Measurements from ENCODE around the gene EPB41L2.
"Not testable (repeated sequence)": the region's sequence is repeated elsewhere in the genome, so short reads cannot be mapped to it uniquely, and the experiment has no call there.

EPB41L2 gene

GRCh38 chr6:130837067-130837466 is 226.0 kb downstream of the EPB41L2 start:
- no peak for DNase-seq (ENCODE audit: low spot score)

GRCh38 chr6:130836055-130836640 is 226.9 kb downstream of the EPB41L2 start:
- DNase-seq (ENCODE audit: low spot score) = no peak

- DNase-seq (ENCODE audit: low spot score) = no peak
These were observed 228.4 kb downstream of the EPB41L2 start for GRCh38 chr6:130834482-130835251.

- no peak for DNase-seq (ENCODE audit: low spot score)
These were observed 229.5 kb downstream of the EPB41L2 start for GRCh38 chr6:130833569-130833968.

GRCh38 chr6:130831607-130832006 is 231.4 kb downstream of the EPB41L2 start:
- no peak for DNase-seq (ENCODE audit: low spot score)

- DNase-seq (ENCODE audit: low spot score) = no peak
These were observed 233.6 kb downstream of the EPB41L2 start for GRCh38 chr6:130829333-130829910.

- no peak for DNase-seq (ENCODE audit: low spot score)
These were observed 235.5 kb downstream of the EPB41L2 start, which contains the start of gene SMLR1 for GRCh38 chr6:130827247-130828149. Gene SMLR1, plus strand, starts transcription at chr6:130827406. Its CDS starts 8 bp downstream, at chr6:130827414.

- DNase-seq (ENCODE audit: low spot score) = no peak
These were observed 236.4 kb downstream of the EPB41L2 start for GRCh38 chr6:130826442-130827246.

GRCh38 chr6:130825772-130826441 is 237.1 kb downstream of the EPB41L2 start:
- no peak for DNase-seq (ENCODE audit: low spot score)

- no peak for DNase-seq (ENCODE audit: low spot score)
These were observed 237.9 kb downstream of the EPB41L2 start for GRCh38 chr6:130824978-130825694.

- DNase-seq (ENCODE audit: low spot score) = no peak
These were observed 240.3 kb downstream of the EPB41L2 start for GRCh38 chr6:130822736-130823135.

- DNase-seq (ENCODE audit: low spot score) = no peak
These were observed 247.6 kb downstream of the EPB41L2 start for GRCh38 chr6:130815200-130816071.

- DNase-seq (ENCODE audit: low spot score) = no peak
These were observed 248.5 kb downstream of the EPB41L2 start for GRCh38 chr6:130814506-130814905.

GRCh38 chr6:130811932-130812331 is 251.1 kb downstream of the EPB41L2 start:
- DNase-seq (ENCODE audit: low spot score) = no peak

GRCh38 chr6:130810307-130811030 is 252.6 kb downstream of the EPB41L2 start:
- DNase-seq (ENCODE audit: low spot score) = peak; percentile 33

- not testable (repeated sequence) for DNase-seq (ENCODE audit: low spot score)
These were observed 261.7 kb downstream of the EPB41L2 start for GRCh38 chr6:130801368-130801767.

GRCh38 chr6:130797061-130797460 is 266.0 kb downstream of the EPB41L2 start:
- DNase-seq (ENCODE audit: low spot score) = no peak

- DNase-seq (ENCODE audit: low spot score) = peak; percentile 59
These were observed 266.6 kb downstream of the EPB41L2 start for GRCh38 chr6:130796313-130796905.
